ENCODE results near the gene STUM.

GRCh38 chr1:226607821-226608220 lies 59.3 kb downstream of the STUM start:
- TF ChIP-seq POLR2A (IDR thresholded peaks at IDR 0.05) (no peak), CTCF (IDR thresholded peaks at IDR 0.05) (no peak)

Data from transverse colon (tissue), 3 donors.